ENCODE measurements around the gene BRI3.

The BRI3 gene

DNA sequence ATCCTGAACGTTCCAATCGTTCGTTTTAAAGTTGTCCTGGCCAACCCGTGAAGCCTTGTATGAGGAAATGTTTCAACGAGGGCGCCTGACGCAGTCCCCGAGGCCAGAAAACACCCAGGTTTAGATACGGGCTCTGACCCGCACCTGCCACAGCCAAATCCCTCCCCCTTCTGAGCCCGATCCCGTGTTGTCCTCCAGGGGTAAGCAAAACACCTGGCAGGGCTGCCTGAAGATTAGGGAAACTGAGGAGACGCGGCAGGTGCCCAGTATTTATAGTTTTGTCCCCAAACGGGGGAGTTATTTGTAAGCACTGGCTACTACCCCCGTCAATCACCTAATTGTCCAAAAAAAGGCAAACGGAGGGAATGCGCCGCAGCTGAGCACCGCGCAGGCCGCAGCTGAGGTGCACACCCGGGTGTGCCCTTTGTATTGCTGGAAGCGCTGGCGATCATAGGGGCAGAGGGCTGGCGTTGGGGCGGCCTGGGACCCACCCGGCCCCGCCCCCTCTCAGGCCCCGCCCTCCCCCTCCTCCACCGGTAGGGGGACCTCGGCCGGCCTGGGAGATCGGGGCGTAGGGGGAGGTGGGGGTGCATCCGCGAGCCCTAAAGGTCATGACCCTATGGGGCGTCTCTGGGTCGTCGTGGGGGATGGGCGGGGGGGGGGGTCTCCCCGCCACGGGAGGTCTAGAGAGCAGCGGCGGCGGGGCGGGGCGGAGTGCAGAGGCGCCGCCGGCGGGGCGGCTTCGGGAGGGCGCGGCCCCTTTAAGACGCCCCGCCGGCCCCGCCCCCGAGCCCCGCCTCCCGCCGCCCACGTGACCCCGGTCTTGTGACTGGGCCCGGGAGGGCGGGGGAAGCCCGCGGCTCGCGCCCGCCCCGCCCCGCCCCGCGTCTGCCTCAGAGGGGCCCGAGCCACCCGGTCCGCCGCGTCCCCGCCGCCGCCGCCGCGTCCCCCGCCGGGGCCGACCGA is at the start of gene BRI3:
Gene BRI3 (plus strand): TSS at position 896 of the 966 bp plus-strand sequence. CDS start 110 bp downstream, outside the sequence.
- Histone ChIP-seq H3K27me3 (ENCODE audit: insufficient read depth, low read length) (no peaks in the 10 kb centered on the region), H3K4me3 (ENCODE audit: low read depth, low read length) (peak within 1 kb of the TSS; percentile 87), H3K27ac (ENCODE audit: low read depth, low read length) (peak within 1 kb of the TSS; percentile 78), H3K79me2 (ENCODE audit: control insufficient read depth, insufficient read depth, low read length, unreplicated experiment) (peaks cover 44% of the 10 kb centered on the region), H3K36me3 (ENCODE audit: insufficient read depth, low read length) (peaks cover 4% of the 10 kb centered on the region; the same call in 1 of the 2 replicates), H2AFZ (ENCODE audit: low read length, unreplicated experiment) (peak within 1 kb of the TSS; percentile 99), H3K4me1 (ENCODE audit: control insufficient read depth, insufficient read depth, low read length, unreplicated experiment) (peaks cover 25% of the 10 kb centered on the region)

DNA sequence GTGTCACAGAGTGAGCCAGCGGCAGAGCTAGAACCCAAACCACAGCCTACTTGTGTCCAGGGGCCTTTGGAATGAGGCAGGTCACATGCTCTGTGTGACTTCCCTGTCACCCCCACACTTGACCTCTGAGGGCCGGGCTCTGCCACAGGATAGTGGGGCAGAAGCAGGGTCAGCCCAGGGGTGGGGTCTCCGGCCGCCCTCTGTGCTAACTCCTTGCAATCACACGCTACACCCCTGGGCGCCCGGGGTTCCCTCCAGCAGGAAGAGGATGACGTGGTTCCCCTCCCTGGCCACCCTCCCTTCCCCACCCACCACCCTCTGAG is 49.3 kb upstream of the BRI3 start:
- H3K27me3 ChIP-seq (ENCODE audit: insufficient read depth, low read length): no peaks in the 10 kb centered on the region
- no peak overlapping the region for H3K27ac ChIP-seq (ENCODE audit: low read depth, low read length)
- no peaks in the 10 kb centered on the region for H3K79me2 ChIP-seq (ENCODE audit: control insufficient read depth, insufficient read depth, low read length, unreplicated experiment)
- H3K36me3 ChIP-seq (ENCODE audit: insufficient read depth, low read length): no peaks in the 10 kb centered on the region
- H2AFZ ChIP-seq (ENCODE audit: low read length, unreplicated experiment): no peak overlapping the region
- no peaks in the 10 kb centered on the region for H3K4me1 ChIP-seq (ENCODE audit: control insufficient read depth, insufficient read depth, low read length, unreplicated experiment)
- H3K4me3 ChIP-seq (ENCODE audit: low read depth, low read length): no peak overlapping the region

DNA sequence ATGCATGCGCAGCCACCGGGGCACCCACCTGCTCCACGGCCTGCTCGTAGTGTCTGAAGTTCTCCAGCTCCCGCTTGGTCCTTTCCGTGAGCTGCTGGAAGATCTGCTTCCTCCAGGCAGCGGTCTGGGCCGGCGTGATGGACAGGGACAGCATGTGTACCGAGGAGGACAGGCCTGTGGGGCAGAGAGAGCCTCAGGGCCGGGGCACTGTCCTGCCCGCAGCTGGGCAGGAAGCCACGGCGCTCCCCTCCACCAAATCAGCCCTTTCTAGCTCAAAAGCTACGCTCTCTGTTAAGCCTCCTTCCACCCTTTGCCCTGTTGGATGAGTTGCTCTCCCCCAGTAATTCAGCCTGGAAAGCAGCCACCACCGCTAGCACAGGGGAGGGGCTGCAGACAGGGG is 48.7 kb upstream of the BRI3 start:
- Histone ChIP-seq H3K27ac (ENCODE audit: low read depth, low read length) (no peak overlapping the region), H3K4me3 (ENCODE audit: low read depth, low read length) (no peak overlapping the region), H3K36me3 (ENCODE audit: insufficient read depth, low read length) (no peaks in the 10 kb centered on the region), H3K27me3 (ENCODE audit: insufficient read depth, low read length) (no peaks in the 10 kb centered on the region), H3K79me2 (ENCODE audit: control insufficient read depth, insufficient read depth, low read length, unreplicated experiment) (no peaks in the 10 kb centered on the region), H3K4me1 (ENCODE audit: control insufficient read depth, insufficient read depth, low read length, unreplicated experiment) (no peaks in the 10 kb centered on the region), H2AFZ (ENCODE audit: low read length, unreplicated experiment) (no peak overlapping the region)

- Histone ChIP-seq H3K4me3 (ENCODE audit: low read depth, low read length) (no peak overlapping the region), H3K27me3 (ENCODE audit: insufficient read depth, low read length) (no peaks in the 10 kb centered on the region), H2AFZ (ENCODE audit: low read length, unreplicated experiment) (no peak overlapping the region), H3K27ac (ENCODE audit: low read depth, low read length) (no peak overlapping the region), H3K4me1 (ENCODE audit: control insufficient read depth, insufficient read depth, low read length, unreplicated experiment) (no peaks in the 10 kb centered on the region), H3K36me3 (ENCODE audit: insufficient read depth, low read length) (no peaks in the 10 kb centered on the region), H3K79me2 (ENCODE audit: control insufficient read depth, insufficient read depth, low read length, unreplicated experiment) (no peaks in the 10 kb centered on the region)
Observed at GRCh38 chr7:98233219-98234070, 48.0 kb upstream of the BRI3 start.

GRCh38 chr7:98234429-98235147 is 46.9 kb upstream of the BRI3 start:
- Histone ChIP-seq H3K4me3 (ENCODE audit: low read depth, low read length) (no peak overlapping the region), H3K27ac (ENCODE audit: low read depth, low read length) (no peak overlapping the region), H3K79me2 (ENCODE audit: control insufficient read depth, insufficient read depth, low read length, unreplicated experiment) (no peaks in the 10 kb centered on the region), H3K27me3 (ENCODE audit: insufficient read depth, low read length) (no peaks in the 10 kb centered on the region), H2AFZ (ENCODE audit: low read length, unreplicated experiment) (no peak overlapping the region), H3K4me1 (ENCODE audit: control insufficient read depth, insufficient read depth, low read length, unreplicated experiment) (no peaks in the 10 kb centered on the region), H3K36me3 (ENCODE audit: insufficient read depth, low read length) (no peaks in the 10 kb centered on the region)

DNA sequence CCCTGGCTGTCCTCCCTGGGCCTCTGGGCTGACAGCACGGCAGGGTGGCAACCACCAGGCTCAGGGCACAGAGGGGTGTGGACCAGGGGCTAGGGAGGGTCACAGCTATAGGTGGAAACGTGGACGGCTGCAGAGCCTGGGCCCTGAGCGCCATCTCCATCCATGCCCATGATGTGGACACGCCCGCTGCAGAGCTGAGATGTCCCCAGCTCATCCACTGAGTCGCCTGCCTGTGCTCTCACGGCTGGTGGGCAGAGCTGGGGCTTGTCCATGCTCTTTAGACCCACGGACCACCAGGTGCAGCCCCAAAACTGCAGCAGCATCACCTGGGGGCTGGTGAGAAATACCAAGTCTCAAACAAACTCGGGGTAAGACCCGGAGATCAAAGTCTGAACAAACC is 45.6 kb upstream of the BRI3 start:
- H3K36me3 ChIP-seq (ENCODE audit: insufficient read depth, low read length): no peaks in the 10 kb centered on the region
- H3K27ac ChIP-seq (ENCODE audit: low read depth, low read length): no peak overlapping the region
- H3K4me3 ChIP-seq (ENCODE audit: low read depth, low read length): no peak overlapping the region
- no peak overlapping the region for H2AFZ ChIP-seq (ENCODE audit: low read length, unreplicated experiment)
- no peaks in the 10 kb centered on the region for H3K79me2 ChIP-seq (ENCODE audit: control insufficient read depth, insufficient read depth, low read length, unreplicated experiment)
- no peaks in the 10 kb centered on the region for H3K4me1 ChIP-seq (ENCODE audit: control insufficient read depth, insufficient read depth, low read length, unreplicated experiment)
- no peaks in the 10 kb centered on the region for H3K27me3 ChIP-seq (ENCODE audit: insufficient read depth, low read length)

DNA sequence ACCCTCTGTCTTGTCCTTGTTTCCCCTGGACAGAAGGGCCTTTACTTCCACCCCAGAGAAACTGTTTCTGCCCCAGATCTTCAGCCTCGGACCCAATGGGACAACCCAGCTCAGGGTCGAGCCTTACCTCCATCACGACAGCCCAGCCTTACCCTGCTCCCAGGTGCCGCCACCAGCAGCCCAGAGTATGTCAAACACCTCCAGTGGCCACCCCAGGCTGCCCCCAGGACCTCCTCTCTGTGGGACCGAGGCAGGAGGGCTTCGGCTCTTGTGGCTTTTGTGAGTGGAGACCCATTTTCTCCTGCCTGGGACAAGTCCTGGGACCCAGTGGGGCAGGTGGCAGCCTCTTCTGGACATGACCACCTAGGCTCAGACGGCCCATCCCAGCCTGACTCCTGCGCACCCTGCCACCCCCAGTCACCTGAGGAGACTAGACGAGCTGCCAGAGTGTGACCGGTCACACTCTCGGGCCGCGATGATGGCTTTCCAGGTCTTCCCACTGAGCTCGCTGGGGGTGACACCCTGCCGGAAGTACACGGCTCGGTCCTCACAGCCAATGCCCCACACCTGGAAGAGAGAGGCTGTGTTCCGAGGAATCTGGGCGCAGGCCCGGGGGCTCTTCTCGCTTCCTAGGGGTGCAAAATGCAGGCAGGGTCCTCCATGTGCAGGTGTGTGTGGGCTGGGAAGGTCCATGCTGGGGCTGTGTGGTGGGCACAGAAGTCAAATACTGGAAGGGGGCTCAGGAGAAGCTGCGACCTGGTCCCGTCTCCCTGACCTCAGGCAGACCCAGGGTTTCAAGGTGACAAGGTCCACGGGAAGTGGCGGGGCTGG is 44.9 kb upstream of the BRI3 start:
- H3K79me2 ChIP-seq (ENCODE audit: control insufficient read depth, insufficient read depth, low read length, unreplicated experiment): no peaks in the 10 kb centered on the region
- H3K27me3 ChIP-seq (ENCODE audit: insufficient read depth, low read length): no peaks in the 10 kb centered on the region
- H3K4me3 ChIP-seq (ENCODE audit: low read depth, low read length): no peak overlapping the region
- H3K27ac ChIP-seq (ENCODE audit: low read depth, low read length): no peak overlapping the region
- H3K36me3 ChIP-seq (ENCODE audit: insufficient read depth, low read length): no peaks in the 10 kb centered on the region
- H3K4me1 ChIP-seq (ENCODE audit: control insufficient read depth, insufficient read depth, low read length, unreplicated experiment): no peaks in the 10 kb centered on the region
- no peak overlapping the region for H2AFZ ChIP-seq (ENCODE audit: low read length, unreplicated experiment)

GRCh38 chr7:98238076-98238475 is 43.4 kb upstream of the BRI3 start:
- Histone ChIP-seq H3K4me1 (ENCODE audit: control insufficient read depth, insufficient read depth, low read length, unreplicated experiment) (no peaks in the 10 kb centered on the region), H3K27me3 (ENCODE audit: insufficient read depth, low read length) (no peaks in the 10 kb centered on the region), H3K27ac (ENCODE audit: low read depth, low read length) (no peak overlapping the region), H2AFZ (ENCODE audit: low read length, unreplicated experiment) (no peak overlapping the region), H3K79me2 (ENCODE audit: control insufficient read depth, insufficient read depth, low read length, unreplicated experiment) (no peaks in the 10 kb centered on the region), H3K36me3 (ENCODE audit: insufficient read depth, low read length) (no peaks in the 10 kb centered on the region), H3K4me3 (ENCODE audit: low read depth, low read length) (no peak overlapping the region)

DNA sequence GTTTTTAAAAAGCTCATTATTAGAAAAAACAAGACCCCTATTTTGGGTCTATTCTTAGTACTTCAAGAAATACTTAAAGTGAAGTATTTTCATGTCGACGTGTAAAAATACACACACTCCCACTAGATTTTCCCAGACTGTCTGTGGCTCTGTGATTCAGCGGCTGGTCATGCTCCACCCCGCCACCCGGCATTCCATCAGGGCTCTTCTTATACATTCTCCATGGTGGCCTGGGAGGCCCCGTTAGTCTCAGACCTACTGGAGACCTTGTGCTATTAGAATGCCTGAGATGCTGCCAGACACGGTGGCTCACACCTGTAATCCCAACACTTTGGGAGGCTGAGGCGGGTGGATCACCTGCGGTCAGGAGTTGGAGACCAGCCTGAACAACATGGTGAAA is 42.5 kb upstream of the BRI3 start:
- Histone ChIP-seq H3K27me3 (ENCODE audit: insufficient read depth, low read length) (no peaks in the 10 kb centered on the region), H3K4me3 (ENCODE audit: low read depth, low read length) (no peak overlapping the region), H3K36me3 (ENCODE audit: insufficient read depth, low read length) (no peaks in the 10 kb centered on the region), H3K79me2 (ENCODE audit: control insufficient read depth, insufficient read depth, low read length, unreplicated experiment) (no peaks in the 10 kb centered on the region), H3K27ac (ENCODE audit: low read depth, low read length) (no peak overlapping the region), H2AFZ (ENCODE audit: low read length, unreplicated experiment) (no peak overlapping the region), H3K4me1 (ENCODE audit: control insufficient read depth, insufficient read depth, low read length, unreplicated experiment) (no peaks in the 10 kb centered on the region)

All from ACC112 (cell line).